SU-DHL-6 (cell line): Measurements from ENCODE around the gene DHRS7B.

ENCODE experiments used
- CTCF ChIP-seq: fragments of 200-600 bp; sonication (generic); IDR thresholded peaks from one replicate; pipeline ENCODE4 v1.5.1; 2017; ENCODE audit warnings: antibody characterized with exemption, mild to moderate bottlenecking, low read length, moderate library complexity; ENCODE audit not compliant: insufficient read depth, poor library complexity, severe bottlenecking
- EZH2phosphoT487 ChIP-seq: fragments of 200-600 bp; sonication (generic), shearing (Covaris generic); conservative IDR thresholded peaks from 2 replicates; pipeline ENCODE4 v1.6.1; 2018; ENCODE audit warnings: mild to moderate bottlenecking, antibody characterized with exemption, low read length, moderate library complexity, mixed read lengths

GRCh38 chr17:21204935-21205334 lies 78.2 kb downstream of the DHRS7B start:
- TF ChIP-seq CTCF: no peak
- no peak for TF ChIP-seq EZH2phosphoT487
